Stimulated activated CD8-positive, alpha-beta memory T cell treated with anti-CD3 and anti-CD28 coated beads, Interleukin-12 subunit alpha, Interleukin-12 subunit beta, amount 100 ng/mL, for 4 hours (primary cell): ENCODE data around the gene CPTP.
"Not testable (repeated sequence)": the region's sequence is repeated elsewhere in the genome, so short reads cannot be mapped to it uniquely, and the experiment has no call there.

Source experiments
- DNase-seq: peaks from one replicate; pipeline ENCODE4 v3.0.0-alpha.2; 2020; ENCODE audit warnings: low read depth

The CPTP gene

DNA sequence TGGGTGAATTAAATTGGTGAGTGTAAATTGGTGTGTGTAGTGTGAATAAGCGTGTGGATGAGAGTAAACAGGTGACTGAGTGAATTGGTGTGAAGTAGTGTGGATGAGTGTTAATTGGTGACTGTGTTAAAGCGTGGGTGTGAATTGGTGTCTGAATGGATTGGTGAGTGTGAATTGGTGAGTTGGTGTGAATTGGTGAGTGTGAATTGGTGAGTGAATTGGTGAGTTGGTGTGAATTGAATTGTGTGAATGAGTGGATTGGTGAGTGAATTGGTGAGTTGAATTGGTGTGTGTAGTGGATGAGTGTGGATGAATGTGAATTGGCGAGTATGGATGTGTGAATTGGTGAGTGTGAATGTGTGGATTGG, 42.1 kb downstream of the CPTP start:
- DNase-seq: no peak

DNA sequence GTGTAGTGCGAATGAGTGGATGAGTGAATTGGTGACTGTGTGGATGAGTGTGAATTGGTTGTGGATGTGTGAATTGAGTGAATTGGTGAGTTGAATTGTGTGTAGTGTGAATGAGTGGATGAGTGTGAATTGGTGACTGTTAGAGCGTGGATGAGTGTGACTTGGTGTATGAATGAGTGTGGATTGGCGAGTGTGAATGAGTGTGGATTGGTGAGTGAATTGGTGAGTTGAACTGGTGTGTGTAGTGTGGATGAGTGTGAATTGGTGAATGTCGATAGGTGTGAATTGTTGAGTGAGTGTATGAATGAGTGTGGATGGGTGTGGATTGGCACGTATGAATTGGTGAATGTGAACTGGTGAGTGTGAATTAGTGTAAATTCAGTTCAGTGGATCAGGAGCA, 42.7 kb downstream of the CPTP start:
- DNase-seq: no peak

DNA sequence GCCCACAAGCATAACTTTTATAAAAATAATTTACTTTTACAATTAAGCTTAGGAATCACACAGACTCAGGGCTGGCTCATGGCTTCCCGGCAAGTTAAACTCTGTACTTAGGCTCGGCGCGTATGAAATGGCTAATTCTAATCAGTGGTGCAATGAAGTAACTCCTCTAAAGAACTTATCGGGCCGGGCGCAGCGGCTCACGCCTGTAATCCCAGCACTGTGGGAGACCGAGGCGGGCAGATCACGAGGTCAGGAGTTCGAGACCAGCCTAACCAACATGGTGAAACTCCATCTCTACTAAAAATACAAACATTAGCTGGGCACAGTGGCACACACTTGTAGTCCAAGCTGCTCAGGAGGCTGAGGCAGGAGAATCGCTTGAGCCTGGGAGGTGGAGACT, 45.5 kb downstream of the CPTP start:
- DNase-seq: not testable (repeated sequence)

GRCh38 chr1:1370771-1371300, 46.2 kb downstream of the CPTP start:
- no peak for DNase-seq

GRCh38 chr1:1371364-1371745, 46.8 kb downstream of the CPTP start:
- DNase-seq: no peak

- peak; percentile 54 for DNase-seq
These were observed 47.4 kb downstream of the CPTP start for GRCh38 chr1:1371746-1372711.

DNA sequence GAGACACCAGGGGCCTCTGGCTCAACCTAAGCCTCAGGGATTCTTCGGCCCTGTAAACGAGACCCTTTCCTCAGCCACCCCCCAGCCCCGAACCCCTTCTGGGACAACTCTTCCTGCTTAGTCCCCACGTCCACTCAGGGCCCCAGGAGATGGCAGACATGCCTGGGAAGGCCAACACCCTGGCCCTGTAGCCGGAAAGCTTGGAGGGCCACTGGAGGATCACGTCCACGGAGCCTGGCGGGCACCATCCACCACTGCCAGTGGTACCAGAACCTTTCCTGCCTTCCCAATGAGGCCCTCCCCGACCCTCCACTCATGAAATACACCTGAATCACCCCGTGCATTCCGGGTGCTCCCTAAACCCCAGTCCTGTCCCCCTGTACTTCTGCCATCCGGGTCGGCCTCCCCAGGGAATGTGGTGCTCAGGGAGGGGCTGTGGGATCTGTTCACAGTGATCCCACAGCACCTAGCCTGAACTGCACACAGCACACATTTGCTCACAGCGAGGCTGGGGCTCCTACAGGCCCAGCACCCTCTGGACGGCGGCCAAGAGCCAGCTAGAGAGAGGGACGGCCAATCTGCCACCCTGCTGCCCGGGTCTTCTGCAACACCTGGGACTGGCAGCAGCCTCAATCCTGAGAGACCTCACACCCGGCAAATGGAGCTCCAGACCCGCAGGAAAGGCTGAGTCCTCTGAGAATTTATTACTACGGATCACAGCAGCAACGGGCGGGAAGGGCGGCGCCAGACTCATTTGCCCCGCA, 48.6 kb downstream of the CPTP start:
- DNase-seq: no peak

GRCh38 chr1:1373815-1374588, 49.4 kb downstream of the CPTP start:
- no peak for DNase-seq

GRCh38 chr1:1374589-1374928, 50.0 kb downstream of the CPTP start:
- DNase-seq: no peak

GRCh38 chr1:1374929-1375662, 50.5 kb downstream of the CPTP start, which contains the start of gene AURKAIP1:
AURKAIP1 (minus strand) TSS chr1:1375207; CDS start chr1:1374756, 451 bp downstream.
- peak; percentile 89 for DNase-seq

DNA sequence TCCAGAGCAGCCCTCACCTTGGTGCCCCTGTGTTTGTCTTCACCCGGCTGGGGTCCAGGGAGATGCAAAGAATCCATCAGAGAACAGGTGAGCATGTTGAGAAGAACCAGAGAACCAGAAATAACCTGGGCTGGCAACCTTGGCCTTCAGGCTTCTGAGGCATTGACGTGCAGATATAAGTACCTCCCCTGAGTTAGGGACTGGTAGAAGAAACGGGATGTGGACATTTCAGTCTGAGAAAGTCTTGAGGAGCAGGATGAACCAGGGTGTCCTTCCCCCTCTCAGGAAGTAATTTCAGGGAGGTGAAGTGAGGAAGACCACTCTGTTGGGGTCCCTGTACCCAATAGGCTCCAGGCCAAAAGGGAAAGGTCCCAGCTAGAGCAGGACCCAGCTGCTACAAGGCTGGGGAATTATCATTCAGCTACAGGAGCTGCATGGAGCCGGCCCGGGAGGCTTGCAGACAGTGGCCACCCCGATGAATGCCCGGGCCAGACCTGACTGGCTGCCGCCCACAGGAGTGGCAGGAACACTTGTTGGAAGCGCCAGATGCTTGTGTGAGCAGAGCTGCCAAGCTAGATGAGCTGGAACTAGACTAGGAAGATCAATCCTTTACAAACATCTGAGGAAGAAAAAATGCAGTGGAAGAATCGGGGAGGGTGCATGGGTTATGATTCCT, 52.1 kb downstream of the CPTP start:
- DNase-seq: no peak

DNA sequence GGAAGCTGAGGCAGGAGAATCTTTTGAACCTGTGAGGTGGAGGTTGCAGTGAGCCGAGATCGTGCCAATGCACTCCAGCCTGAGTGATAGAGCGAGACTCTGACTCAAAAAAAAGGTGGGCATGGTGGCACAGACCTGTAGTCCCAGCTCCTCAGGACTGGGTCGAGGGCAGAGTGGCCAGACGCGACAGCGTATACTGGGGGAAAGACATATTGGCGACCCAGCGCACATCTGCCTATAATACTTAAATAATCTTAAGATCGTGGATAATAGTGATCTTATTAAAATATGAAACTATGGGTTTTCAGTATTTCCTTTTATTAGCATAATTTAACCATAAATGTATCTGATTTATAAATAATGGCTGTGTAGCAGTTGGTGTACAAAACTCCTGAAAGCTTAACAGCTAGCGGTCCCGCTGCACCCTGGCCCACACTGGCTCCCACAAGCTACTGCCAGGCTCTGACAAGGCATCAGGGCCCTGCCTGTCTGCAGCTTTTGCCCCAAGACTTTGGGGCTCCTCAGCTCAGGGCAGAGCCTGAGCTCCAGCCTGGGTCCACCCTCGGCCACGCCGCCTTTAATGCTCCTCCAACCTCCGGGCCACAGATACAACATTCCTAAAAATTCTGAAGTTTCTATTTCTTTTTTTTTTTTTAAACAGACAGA, 53.1 kb downstream of the CPTP start:
- DNase-seq: no peak
